ENCODE data around the gene ACP1.
"Not testable (repeated sequence)": the region's sequence is repeated elsewhere in the genome, so short reads cannot be mapped to it uniquely, and the experiment has no call there.

The ACP1 gene

DNA sequence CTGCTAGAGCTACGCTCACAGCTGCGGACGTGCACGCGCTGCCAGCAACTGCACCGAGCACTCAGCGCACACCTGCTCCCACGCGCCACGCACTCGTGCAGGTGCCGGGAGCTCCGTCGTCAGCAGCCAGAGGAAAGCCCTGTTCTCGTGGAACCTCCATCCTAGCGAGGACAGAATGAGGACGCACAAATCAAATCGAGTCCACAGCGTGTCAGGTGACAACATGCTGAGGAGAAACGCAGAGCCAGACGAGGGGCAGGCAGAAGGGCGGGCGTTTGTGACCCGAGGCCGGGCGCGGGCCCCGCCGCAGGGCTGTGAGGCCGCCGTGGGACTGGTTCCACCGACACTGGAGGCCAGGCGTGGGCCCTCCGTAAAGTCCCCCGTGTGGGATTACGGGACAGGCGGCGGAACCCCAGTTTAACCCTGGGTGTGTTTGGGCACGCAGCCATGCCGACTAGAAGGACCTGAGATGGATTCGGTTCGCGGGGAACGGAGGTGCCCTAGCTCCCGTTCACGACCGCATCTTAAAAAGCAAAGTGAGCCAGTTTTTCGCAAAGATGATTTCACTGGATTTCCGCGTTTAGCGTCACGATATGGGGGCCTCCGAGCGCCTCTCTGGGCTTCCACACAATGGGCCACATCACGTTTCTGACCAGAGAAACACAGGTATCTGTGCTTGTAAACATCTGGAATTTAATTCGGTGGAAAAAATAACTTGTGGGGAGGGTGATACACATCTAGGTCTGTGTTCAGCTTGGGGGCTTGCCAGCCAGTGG lies 50.0 kb downstream of the ACP1 start:
- FAIRE-seq = no peak

DNA sequence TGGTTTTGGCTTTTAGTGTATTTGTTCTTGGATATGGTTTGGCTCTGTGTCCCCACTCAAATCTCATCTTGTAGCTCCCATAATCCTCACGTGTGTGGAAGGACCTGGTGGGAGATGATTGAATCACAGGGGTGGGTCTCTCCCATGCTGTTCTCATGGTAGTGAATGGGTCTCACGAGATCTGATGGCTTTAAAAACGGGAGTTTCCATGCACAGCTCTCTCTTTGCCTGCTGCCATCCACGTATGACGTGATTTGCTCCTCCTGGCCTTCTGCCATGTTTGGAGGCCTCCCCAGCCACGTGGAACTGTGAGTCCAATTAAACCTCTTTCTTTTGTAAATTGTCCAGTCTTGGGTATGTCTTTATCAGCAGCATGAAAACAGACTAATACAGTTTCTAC lies 51.2 kb downstream of the ACP1 start:
- not testable (repeated sequence) for FAIRE-seq

DNA sequence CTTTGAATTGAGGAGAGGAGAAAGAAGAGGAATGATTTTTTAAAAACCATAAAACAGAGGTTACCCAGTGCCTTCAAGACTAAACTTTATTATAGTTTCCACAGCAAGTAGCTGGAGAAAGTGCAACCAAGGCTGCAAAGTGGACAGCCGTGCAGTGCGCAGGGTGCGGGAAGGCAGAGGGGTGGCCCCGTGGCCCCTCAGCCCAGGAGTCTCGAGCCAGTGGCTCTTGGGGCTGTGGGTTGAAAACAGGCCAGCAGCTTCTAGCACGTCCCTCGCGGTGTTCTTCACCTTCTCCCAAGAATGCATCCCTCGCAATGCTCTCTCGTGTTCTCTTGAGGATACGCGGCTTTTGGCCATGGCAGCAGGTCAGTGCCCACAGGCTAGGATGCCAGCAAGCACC lies 51.6 kb downstream of the ACP1 start:
- no peak for FAIRE-seq

DNA sequence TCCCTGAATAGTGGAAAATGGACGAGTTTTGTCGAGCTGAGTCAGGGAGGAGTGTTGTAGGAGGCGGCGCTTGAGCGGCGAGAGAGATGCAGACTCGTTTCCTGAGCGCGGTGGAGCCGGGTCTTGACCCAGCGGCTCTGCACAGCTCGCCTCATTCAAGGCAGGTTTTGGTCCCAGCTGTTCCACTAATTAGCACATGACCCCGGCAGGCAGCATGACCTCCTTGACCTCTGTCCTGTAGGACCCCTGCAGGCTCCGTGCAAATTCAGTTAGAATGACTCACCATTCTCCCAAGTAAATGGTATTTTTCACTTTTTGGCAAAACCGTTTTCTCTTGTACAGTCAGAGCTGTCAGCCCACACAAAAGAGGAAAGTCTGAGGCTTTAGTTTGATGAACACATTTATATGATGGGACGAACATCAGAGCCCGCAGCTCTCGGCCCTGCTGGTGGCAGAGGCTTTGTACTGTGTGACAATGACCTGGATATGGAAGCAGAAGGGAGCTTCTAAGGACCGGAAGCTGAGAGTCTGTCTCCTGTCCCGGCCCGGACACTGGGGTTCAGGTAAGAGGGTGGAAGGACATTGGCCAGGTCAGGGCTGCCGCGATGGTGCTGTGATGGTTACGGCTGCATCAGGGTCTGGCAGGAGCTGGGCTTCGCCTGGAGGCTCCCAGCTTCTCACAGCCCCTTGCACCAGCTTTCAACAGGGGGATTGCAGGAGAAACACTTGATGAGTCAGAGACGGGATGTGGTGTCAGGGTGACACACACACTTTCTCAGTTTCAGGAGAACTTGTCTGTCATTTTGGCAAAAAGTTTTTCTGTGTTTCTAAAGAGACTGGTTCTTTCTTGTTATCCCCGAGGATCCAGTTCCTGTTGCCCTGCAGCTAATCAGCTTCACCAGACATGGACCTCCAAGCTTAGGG lies 53.0 kb downstream of the ACP1 start:
- no peak for FAIRE-seq

DNA sequence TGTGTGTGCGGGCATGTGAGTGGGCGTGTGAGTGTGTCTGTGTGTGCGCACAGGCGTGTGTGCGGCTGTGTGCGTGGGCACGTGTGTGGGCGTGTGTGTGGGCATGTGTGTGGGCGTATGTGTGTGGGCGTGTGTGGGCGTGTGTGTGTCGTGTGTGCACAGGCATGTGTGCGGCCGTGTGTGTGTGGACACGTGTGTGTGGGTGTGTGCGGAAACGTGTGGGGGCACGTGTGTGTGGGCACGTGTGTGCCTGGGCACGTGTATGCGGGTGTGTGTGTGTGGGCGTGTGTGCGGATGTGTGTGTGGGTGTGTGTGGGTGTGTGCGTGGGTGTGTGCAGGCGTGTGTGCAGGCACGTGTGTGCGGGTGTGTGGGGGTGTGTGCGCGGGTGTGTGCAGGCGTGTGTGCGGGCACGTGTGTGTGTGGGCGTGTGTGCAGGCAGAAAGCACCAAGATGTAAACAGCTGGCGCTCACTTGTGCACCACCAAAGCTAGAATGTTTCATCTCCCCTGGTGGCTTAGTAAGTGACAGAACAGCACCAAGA lies 54.4 kb downstream of the ACP1 start:
- no peak for FAIRE-seq

DNA sequence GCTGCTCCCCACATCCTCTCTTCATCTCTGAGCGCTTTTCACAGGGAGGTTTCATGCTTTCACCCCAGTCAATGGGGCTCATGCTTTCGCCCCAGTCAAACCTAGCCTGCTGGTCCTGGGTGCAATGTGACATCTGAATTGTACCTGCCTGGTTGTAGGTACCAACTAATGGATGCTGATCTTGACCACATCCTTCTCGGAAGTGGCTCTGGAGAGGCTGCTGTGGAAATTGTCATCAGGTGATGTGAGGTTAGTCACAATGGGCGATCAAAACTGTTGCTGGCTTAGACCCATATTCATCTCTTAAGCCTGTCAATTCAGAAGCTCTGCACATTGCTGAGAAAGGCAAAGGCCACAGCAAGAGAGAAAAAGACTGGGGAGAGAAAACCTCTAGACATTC lies 55.8 kb downstream of the ACP1 start:
- no peak for FAIRE-seq

DNA sequence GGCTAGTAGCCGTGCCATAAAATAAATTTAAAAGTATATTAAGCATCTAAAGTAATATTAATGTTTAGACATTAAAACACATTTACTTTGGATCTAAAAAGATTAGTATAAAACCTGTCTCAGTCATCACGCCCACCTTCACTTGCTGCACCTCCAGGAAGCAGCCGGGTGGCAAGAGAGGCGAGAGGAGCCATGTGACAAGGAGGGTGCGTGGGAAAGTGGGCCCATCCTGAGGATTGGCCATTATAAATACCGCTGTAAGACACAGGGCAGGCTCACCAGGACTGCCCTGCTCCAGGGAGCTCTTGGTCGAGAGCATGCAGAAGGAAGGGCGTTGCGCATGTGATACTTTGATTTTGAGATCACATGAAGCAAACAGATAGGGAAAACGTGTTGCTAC lies 57.6 kb downstream of the ACP1 start:
- FAIRE-seq = no peak

DNA sequence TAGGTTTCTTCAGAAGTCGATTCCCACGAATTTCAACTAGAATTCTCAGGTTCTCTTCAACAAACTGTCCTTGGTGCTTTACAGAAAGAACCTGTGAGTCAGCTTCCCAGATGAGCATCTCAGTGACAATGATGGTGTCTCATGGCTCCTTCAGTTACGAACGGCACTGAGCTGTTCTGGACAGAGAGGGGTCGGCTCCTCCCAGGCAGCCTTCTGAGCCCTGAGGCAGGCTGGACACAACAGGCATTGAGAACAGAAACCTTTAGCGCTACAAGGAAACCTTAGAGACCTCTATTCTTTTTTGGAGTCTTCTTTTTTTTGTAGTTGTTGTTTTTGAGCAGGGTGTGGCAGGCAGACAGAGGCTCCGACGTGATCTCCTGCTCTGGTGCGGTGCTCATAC lies 58.3 kb downstream of the ACP1 start:
- FAIRE-seq = no peak

Measured in TTC549 (cell line).